LNCAP (cell line): Measurements from ENCODE around the gene TMEM30A.

Experiments used
- CTCF ChIP-seq: fragments of 450-650 bp; IDR thresholded peaks from 2 replicates; pipeline ENCODE4 v1.5.1; 2017; ENCODE audit warnings: mild to moderate bottlenecking

Gene TMEM30A

GRCh38 chr6:75291331-75291730, 6.7 kb upstream of the TMEM30A start:
- no peak for TF ChIP-seq CTCF

GRCh38 chr6:75290136-75290945, 5.7 kb upstream of the TMEM30A start:
- no peak for TF ChIP-seq CTCF

- no peak for TF ChIP-seq CTCF
Measured at GRCh38 chr6:75288023-75288422, 3.4 kb upstream of the TMEM30A start.

GRCh38 chr6:75287424-75287823, 2.8 kb upstream of the TMEM30A start:
- no peak for TF ChIP-seq CTCF

GRCh38 chr6:75286955-75287354, 2.4 kb upstream of the TMEM30A start:
- no peak for TF ChIP-seq CTCF

GRCh38 chr6:75285283-75285639, 669 bp upstream of the TMEM30A start:
- no peak for TF ChIP-seq CTCF

- TF ChIP-seq CTCF: no peak
Measured at GRCh38 chr6:75283907-75284631, 523 bp downstream of the TMEM30A start.
